ENCODE data around the gene MAVS.

GRCh38 chr20:3798373-3798768, 48.3 kb upstream of the MAVS start:
- TF ChIP-seq FOXM1 (IDR thresholded peaks at IDR 0.05; ENCODE audit: low read depth) (no peak), FOXM1 (CRISPR knock-in tag; IDR thresholded peaks at IDR 0.05; ENCODE audit: low read depth) (no peak), CTCF (IDR thresholded peaks at IDR 0.05 in 2 of 3, conservative IDR thresholded peaks at IDR 0.05 in 1 of 3; ENCODE audit: insufficient read depth in 2 of 3, low read depth in 1 of 3, low read length in 3 of 3) (no peak), KDM1A (IDR thresholded peaks at IDR 0.05) (no peak), POLR2A (conservative IDR thresholded peaks at IDR 0.05) (no peak), PKNOX1 (IDR thresholded peaks at IDR 0.05) (no peak), ERF (CRISPR knock-in tag; IDR thresholded peaks at IDR 0.05) (no peak), TBP (optimal IDR thresholded peaks at IDR 0.05; ENCODE audit: low read depth, low read length) (no peak), FOXA1 (IDR thresholded peaks at IDR 0.05; ENCODE audit: borderline replicate concordance) (no peak), ARID3A (IDR thresholded peaks at IDR 0.05; ENCODE audit: borderline replicate concordance, low read depth, low read length) (no peak), MAX (CRISPR knock-in tag; IDR thresholded peaks at IDR 0.05) (no peak), SREBF2 (CRISPR knock-in tag; IDR thresholded peaks at IDR 0.05) (no peak), POLR2AphosphoS5 (IDR thresholded peaks at IDR 0.05; ENCODE audit: control insufficient read depth, insufficient read depth, low read depth, low read length) (no peak), SOX6 (IDR thresholded peaks at IDR 0.05) (no peak)
